GM19351 (cell line): ENCODE results near the gene PNKD.
"Not testable (repeated sequence)": the region's sequence is repeated elsewhere in the genome, so short reads cannot be mapped to it uniquely, and the experiment has no call there.

Experiments
- ATAC-seq: cut with Tn5 transposase; IDR thresholded peaks from one replicate; pipeline ENCODE4 v1.9.1; 2021; ENCODE audit warnings: mild to moderate bottlenecking, moderate library complexity; ENCODE audit not compliant: unreplicated experiment

Gene PNKD

GRCh38 chr2:218314764-218315163, 44.4 kb downstream of the PNKD start:
- not testable (repeated sequence) for ATAC-seq

- no peak for ATAC-seq
These were observed 45.1 kb downstream of the PNKD start for GRCh38 chr2:218315397-218315796.

GRCh38 chr2:218317303-218317630, 46.9 kb downstream of the PNKD start:
- ATAC-seq, result no peak

GRCh38 chr2:218317835-218318234, 47.5 kb downstream of the PNKD start:
- no peak for ATAC-seq

- ATAC-seq, result no peak
These were observed 47.9 kb downstream of the PNKD start for GRCh38 chr2:218318241-218318640.

GRCh38 chr2:218319813-218320365, 49.6 kb downstream of the PNKD start:
- no peak for ATAC-seq

- ATAC-seq, result no peak
These were observed 50.5 kb downstream of the PNKD start for GRCh38 chr2:218320704-218321336.

- peak; percentile 77 for ATAC-seq
These were observed 52.6 kb downstream of the PNKD start for GRCh38 chr2:218322768-218323525.

- ATAC-seq, result no peak
These were observed 53.5 kb downstream of the PNKD start for GRCh38 chr2:218323526-218324472.

- ATAC-seq, result no peak
These were observed 55.3 kb downstream of the PNKD start for GRCh38 chr2:218325566-218326160.

- ATAC-seq, result no peak
These were observed 56.0 kb downstream of the PNKD start for GRCh38 chr2:218326315-218326714.

GRCh38 chr2:218327451-218328210, 57.3 kb downstream of the PNKD start:
- no peak for ATAC-seq

GRCh38 chr2:218328294-218328693, 58.0 kb downstream of the PNKD start:
- no peak for ATAC-seq

GRCh38 chr2:218329027-218329825, 58.9 kb downstream of the PNKD start:
- peak; percentile 38 for ATAC-seq

- peak; percentile 36 for ATAC-seq
These were observed 59.7 kb downstream of the PNKD start for GRCh38 chr2:218329826-218330593.

- no peak for ATAC-seq
These were observed 61.4 kb downstream of the PNKD start for GRCh38 chr2:218331745-218332144.

- no peak for ATAC-seq
These were observed 62.0 kb downstream of the PNKD start for GRCh38 chr2:218332288-218332687.

- ATAC-seq, result no peak
These were observed 62.8 kb downstream of the PNKD start for GRCh38 chr2:218332920-218333645.
